SK-N-SH (cell line): ENCODE data around the gene MVB12B. TPM values are rescaled to one million over a fixed set of nuclear protein-coding genes. Genes with fewer than 3 reads are reported as not detected.

Experiments
- CTCF ChIA-PET: fragments of 300-600, 350-600 bp; formaldehyde crosslinking; extraction: SDS; loops from one replicate; lab custom pipeline; 2021; lab: Yijun Ruan, JAX
- POLR2A ChIA-PET: fragments of 350-600 bp; sonication (Branson Sonifier 250); formaldehyde crosslinking; extraction: SDS; loops from one replicate; lab custom pipeline; 2020; ENCODE audit warnings: antibody characterized with exemption, inconsistent platforms; lab: Yijun Ruan, JAX
- DNase-seq: peaks from one replicate; pipeline ENCODE4 v3.0.0; 2012
- H2AFZ ChIP-seq: fragments of 200-600 bp; sonication (generic); 2 replicates; pipeline ENCODE4 v1.8.1; 2016; ENCODE audit warnings: antibody characterized with exemption, mild to moderate bottlenecking, low read depth
- H3F3A ChIP-seq: fragments of 200-600 bp; sonication (generic); replicated peaks from 2 replicates; pipeline ENCODE3; 2016; ENCODE audit warnings: antibody characterized with exemption, mild to moderate bottlenecking; ENCODE audit not compliant: insufficient read depth
- H3K27ac ChIP-seq, 2 experiments: fragments of 200-500 bp in 1 of 2; fragments of 200-600 bp in 1 of 2; sonication (Bioruptor generic) in 1 of 2; sonication (generic), shearing (Covaris generic) in 1 of 2; 2 replicates each; pipeline versions ENCODE4 v1.5.1 to v1.6.1; 2014 to 2016; ENCODE audit warnings: low read depth in 2 of 2, inconsistent platforms in 1 of 2, low read length in 1 of 2, mild to moderate bottlenecking in 1 of 2, mixed read lengths in 1 of 2
- H3K27me3 ChIP-seq: fragments of 200-600 bp; sonication (generic), shearing (Covaris generic); 2 replicates; pipeline ENCODE4 v1.6.1; 2016; ENCODE audit warnings: mixed run types; ENCODE audit not compliant: insufficient read depth
- H3K36me3 ChIP-seq, 2 experiments: fragments of 200-500 bp in 1 of 2; fragments of 200-600 bp in 1 of 2; sonication (Bioruptor generic) in 1 of 2; sonication (generic) in 1 of 2; replicated peaks in 1 of 2; 2 replicates each; pipeline versions ENCODE3 to v1.5.1; 2014 to 2016; ENCODE audit warnings: low read length in 1 of 2, mild to moderate bottlenecking in 1 of 2; ENCODE audit not compliant: insufficient read depth in 2 of 2, control insufficient read depth in 1 of 2
- H3K4me1 ChIP-seq, 2 experiments: fragments of 200-500 bp in 1 of 2; fragments of 200-600 bp in 1 of 2; sonication (Bioruptor generic) in 1 of 2; sonication (generic), shearing (Covaris generic) in 1 of 2; 2 replicates each; pipeline versions ENCODE4 v1.5.1 to v1.6.1; 2014 to 2016; ENCODE audit warnings: low read depth in 1 of 2, low read length in 1 of 2, mixed run types in 1 of 2; ENCODE audit not compliant: insufficient read depth in 2 of 2, control insufficient read depth in 1 of 2
- H3K4me2 ChIP-seq: fragments of 200-600 bp; sonication (generic), shearing (Covaris generic); 2 replicates; pipeline ENCODE4 v1.6.1; 2017; ENCODE audit warnings: mixed run types
- H3K4me3 ChIP-seq, 2 experiments: fragments of 200-500 bp in 1 of 2; fragments of 200-600 bp in 1 of 2; sonication (Bioruptor generic) in 1 of 2; sonication (generic), shearing (Covaris generic) in 1 of 2; 2 replicates each; pipeline versions ENCODE4 v1.5.1 to v1.8.1; 2014 to 2016; ENCODE audit warnings: low read depth in 2 of 2, inconsistent platforms in 1 of 2, low read length in 1 of 2, mild to moderate bottlenecking in 1 of 2, mixed read lengths in 1 of 2, moderate library complexity in 1 of 2
- H3K79me2 ChIP-seq: fragments of 200-600 bp; sonication (generic); 2 replicates; pipeline ENCODE4 v1.8.1; 2017; ENCODE audit warnings: mild to moderate bottlenecking; ENCODE audit not compliant: insufficient read depth
- H3K9ac ChIP-seq: fragments of 200-600 bp; sonication (generic); 2 replicates; pipeline ENCODE4 v1.6.1; 2017; ENCODE audit warnings: mixed run types
- H3K9me2 ChIP-seq: fragments of 200-600 bp; sonication (generic); 2 replicates; pipeline ENCODE4 v1.6.1; 2017; ENCODE audit warnings: mixed run types
- H3K9me3 ChIP-seq: fragments of 200-600 bp; sonication (generic); 2 replicates; pipeline ENCODE4 v1.6.1; 2017; ENCODE audit warnings: mixed run types, mild to moderate bottlenecking, moderate library complexity
- H4K20me1 ChIP-seq: fragments of 200-600 bp; sonication (generic); 2 replicates; pipeline ENCODE4 v1.6.1; 2017; ENCODE audit warnings: mild to moderate bottlenecking, mixed run types; ENCODE audit not compliant: insufficient read depth
- ELF1 ChIP-seq: IDR thresholded peaks from 2 replicates; pipeline ENCODE4 v1.4.0; 2012
- FOXM1 ChIP-seq: IDR thresholded peaks from 2 replicates; pipeline ENCODE4 v1.4.0; 2012; ENCODE audit warnings: low read depth, mild to moderate bottlenecking
- SMC3 ChIP-seq: IDR thresholded peaks from 2 replicates; pipeline ENCODE4 v1.6.1; 2012; ENCODE audit warnings: low read depth, low read length, improper control_type of control experiment
- TCF12 ChIP-seq: IDR thresholded peaks from 2 replicates; pipeline ENCODE4 v1.4.0; 2012
- WGBS: methylation state at CpG from one replicate; pipeline ENCODE4 v1.1.6; 2017; ENCODE audit warnings: low lambda C conversion rate; 5-methylcytosine and 5-hydroxymethylcytosine counted together
- polyA plus RNA-seq, 3 experiments: library from polyadenylated mRNA; depleted of rRNA; stranded (reverse); fragments of >200 nt; gene quantifications; 2 replicates each; pipeline ENCODE4 v1.2.3, GENCODE V29; 2012
- TF ChIP-seq, protein P1 (sequence below): IDR thresholded peaks from 2 replicates; pipeline ENCODE4 v1.4.0; 2012; ENCODE audit warnings: low read depth, borderline replicate concordance
- TF ChIP-seq, protein P2 (sequence below): IDR thresholded peaks from 2 replicates; pipeline ENCODE4 v1.6.1; 2012; ENCODE audit warnings: mild to moderate bottlenecking, low read depth, low read length, moderate library complexity
- TF ChIP-seq, protein P3 (sequence below): fragments of 150-350 bp; IDR thresholded peaks from 2 replicates; pipeline ENCODE4 v1.6.1; 2017; ENCODE audit warnings: antibody characterized with exemption, low read length, low read depth, borderline replicate concordance
- TF ChIP-seq, protein P4 (sequence below): IDR thresholded peaks from 2 replicates; pipeline ENCODE4 v1.4.0; 2012; ENCODE audit warnings: low read depth
- TF ChIP-seq, protein P5 (sequence below): IDR thresholded peaks from 2 replicates; pipeline ENCODE4 v1.4.0; 2012; ENCODE audit warnings: low read depth, borderline replicate concordance
- TF ChIP-seq, protein P6 (sequence below): fragments of 150-350 bp; IDR thresholded peaks from 2 replicates; pipeline ENCODE4 v1.6.1; 2016; ENCODE audit warnings: mild to moderate bottlenecking, low read depth, low read length

The MVB12B gene
- polyA plus RNA-seq, 1 of the 3 experiments (the other 2 are of a cell fraction), result 5.1 TPM

DNA sequence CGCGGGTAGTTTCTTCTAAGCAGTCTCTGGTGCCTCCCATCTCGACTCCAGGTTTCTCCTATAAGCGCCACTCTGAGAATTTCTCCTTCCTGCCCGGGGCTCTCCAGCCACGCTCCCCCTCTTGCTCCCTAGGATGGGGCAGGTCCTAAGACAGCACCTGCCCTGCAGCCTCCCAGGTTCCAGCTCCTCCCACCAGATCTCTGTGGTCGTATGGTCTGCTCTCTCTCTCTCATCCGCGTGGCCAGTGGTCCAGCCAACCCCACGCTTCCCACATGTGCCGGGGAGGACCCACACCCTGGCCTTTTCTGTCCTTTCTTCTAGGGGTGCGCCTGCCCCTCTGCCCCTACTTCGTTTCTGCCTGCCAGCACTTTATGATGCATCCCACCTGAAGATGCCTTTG, 40.5 kb downstream of the MVB12B start:
- TF ChIP-seq SMC3 (no peak), ELF1 (no peak)
- TF ChIP-seq, protein P1, sequence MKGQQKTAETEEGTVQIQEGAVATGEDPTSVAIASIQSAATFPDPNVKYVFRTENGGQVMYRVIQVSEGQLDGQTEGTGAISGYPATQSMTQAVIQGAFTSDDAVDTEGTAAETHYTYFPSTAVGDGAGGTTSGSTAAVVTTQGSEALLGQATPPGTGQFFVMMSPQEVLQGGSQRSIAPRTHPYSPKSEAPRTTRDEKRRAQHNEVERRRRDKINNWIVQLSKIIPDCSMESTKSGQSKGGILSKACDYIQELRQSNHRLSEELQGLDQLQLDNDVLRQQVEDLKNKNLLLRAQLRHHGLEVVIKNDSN, result no peak
- TF ChIP-seq, protein P2, sequence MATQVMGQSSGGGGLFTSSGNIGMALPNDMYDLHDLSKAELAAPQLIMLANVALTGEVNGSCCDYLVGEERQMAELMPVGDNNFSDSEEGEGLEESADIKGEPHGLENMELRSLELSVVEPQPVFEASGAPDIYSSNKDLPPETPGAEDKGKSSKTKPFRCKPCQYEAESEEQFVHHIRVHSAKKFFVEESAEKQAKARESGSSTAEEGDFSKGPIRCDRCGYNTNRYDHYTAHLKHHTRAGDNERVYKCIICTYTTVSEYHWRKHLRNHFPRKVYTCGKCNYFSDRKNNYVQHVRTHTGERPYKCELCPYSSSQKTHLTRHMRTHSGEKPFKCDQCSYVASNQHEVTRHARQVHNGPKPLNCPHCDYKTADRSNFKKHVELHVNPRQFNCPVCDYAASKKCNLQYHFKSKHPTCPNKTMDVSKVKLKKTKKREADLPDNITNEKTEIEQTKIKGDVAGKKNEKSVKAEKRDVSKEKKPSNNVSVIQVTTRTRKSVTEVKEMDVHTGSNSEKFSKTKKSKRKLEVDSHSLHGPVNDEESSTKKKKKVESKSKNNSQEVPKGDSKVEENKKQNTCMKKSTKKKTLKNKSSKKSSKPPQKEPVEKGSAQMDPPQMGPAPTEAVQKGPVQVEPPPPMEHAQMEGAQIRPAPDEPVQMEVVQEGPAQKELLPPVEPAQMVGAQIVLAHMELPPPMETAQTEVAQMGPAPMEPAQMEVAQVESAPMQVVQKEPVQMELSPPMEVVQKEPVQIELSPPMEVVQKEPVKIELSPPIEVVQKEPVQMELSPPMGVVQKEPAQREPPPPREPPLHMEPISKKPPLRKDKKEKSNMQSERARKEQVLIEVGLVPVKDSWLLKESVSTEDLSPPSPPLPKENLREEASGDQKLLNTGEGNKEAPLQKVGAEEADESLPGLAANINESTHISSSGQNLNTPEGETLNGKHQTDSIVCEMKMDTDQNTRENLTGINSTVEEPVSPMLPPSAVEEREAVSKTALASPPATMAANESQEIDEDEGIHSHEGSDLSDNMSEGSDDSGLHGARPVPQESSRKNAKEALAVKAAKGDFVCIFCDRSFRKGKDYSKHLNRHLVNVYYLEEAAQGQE, result no peak
- TF ChIP-seq, all 33 proteins: peak for 0
- Histone ChIP-seq H3K4me3 (no peak overlapping the region), H3K36me3 (peaks cover 0 to 17% of the 10 kb centered on the region in 2 experiments), H3K9me2 (no peaks in the 10 kb centered on the region), H3K27ac (no peak overlapping the region), H3F3A (peaks cover under 1% of the 10 kb centered on the region), H2AFZ (no peak overlapping the region), H3K4me2 (no peak overlapping the region), H4K20me1 (no peaks in the 10 kb centered on the region), H3K9ac (no peak overlapping the region), H3K79me2 (peaks cover 14% of the 10 kb centered on the region; the same call in 1 of the 2 replicates), H3K9me3 (peaks cover 7% of the 10 kb centered on the region; the same call in 1 of the 2 replicates), H3K27me3 (no peaks in the 10 kb centered on the region), H3K4me1 (peaks cover 0 to under 1% of the 10 kb centered on the region in 2 experiments; a peak in 2 of 4 replicates)
- CTCF ChIA-PET, result interaction anchor here (0.9 to 2.7 kb wide), 4 partner anchors 17 to 48 kb away, joined by 3 to 12 read pairs (median 4); no protein-coding TSS in a partner anchor
- 92% methylated on average over 13 of the region's 13 CpGs for whole genome bisulfite sequencing
- DNase-seq, result no peak
- POLR2A ChIA-PET, result no interaction called here

DNA sequence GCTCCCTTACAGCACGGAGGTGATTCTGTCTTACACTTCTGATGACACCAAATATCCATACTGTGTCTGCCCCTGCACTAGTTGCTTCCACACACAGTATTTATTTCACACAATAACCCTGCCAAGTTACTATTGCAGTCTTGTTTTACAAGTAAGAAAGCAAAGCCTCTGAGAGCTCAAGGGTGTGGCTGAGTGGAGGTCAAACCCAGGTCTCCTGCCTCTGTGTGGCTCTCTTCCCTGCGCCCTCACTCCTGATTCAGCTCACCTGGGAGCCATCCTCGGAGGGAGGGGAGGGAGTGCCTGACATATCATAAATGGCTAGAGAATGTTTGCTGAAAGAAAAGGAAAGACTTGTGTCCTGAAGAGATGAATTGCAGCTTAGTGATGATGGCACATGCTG, 41.0 kb downstream of the MVB12B start:
- H3K9ac ChIP-seq, result no peak overlapping the region
- H3K27ac ChIP-seq, result no peak overlapping the region
- H3K79me2 ChIP-seq, result peaks cover 11% of the 10 kb centered on the region; the same call in 1 of the 2 replicates
- H3K36me3 ChIP-seq, result peaks cover 0 to 15% of the 10 kb centered on the region in 2 experiments
- no peaks in the 10 kb centered on the region for H3K27me3 ChIP-seq
- ChIA-PET POLR2A (no interaction called here), CTCF (interaction anchor here (1.1 to 2.7 kb wide), 3 partner anchors 31 to 49 kb away, joined by 3 to 12 read pairs (median 5); no protein-coding TSS in a partner anchor)
- no peaks in the 10 kb centered on the region for H4K20me1 ChIP-seq
- no peak for DNase-seq
- no peak overlapping the region for H3K4me3 ChIP-seq
- H3K9me2 ChIP-seq, result no peaks in the 10 kb centered on the region
- H3K9me3 ChIP-seq, result 0 out of 2 replicates have a peak, but pooled peaks cover 3% of the 10 kb centered on the region
- peaks cover 0 to 5% of the 10 kb centered on the region in 2 experiments; a peak in 2 of 4 replicates for H3K4me1 ChIP-seq
- no peaks in the 10 kb centered on the region for H3F3A ChIP-seq
- TF ChIP-seq, protein P3, sequence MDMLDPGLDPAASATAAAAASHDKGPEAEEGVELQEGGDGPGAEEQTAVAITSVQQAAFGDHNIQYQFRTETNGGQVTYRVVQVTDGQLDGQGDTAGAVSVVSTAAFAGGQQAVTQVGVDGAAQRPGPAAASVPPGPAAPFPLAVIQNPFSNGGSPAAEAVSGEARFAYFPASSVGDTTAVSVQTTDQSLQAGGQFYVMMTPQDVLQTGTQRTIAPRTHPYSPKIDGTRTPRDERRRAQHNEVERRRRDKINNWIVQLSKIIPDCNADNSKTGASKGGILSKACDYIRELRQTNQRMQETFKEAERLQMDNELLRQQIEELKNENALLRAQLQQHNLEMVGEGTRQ, result no peak
- TF ChIP-seq, protein P4, sequence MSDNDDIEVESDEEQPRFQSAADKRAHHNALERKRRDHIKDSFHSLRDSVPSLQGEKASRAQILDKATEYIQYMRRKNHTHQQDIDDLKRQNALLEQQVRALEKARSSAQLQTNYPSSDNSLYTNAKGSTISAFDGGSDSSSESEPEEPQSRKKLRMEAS, result no peak
- TF ChIP-seq TCF12, result no peak
- TF ChIP-seq, protein P5, sequence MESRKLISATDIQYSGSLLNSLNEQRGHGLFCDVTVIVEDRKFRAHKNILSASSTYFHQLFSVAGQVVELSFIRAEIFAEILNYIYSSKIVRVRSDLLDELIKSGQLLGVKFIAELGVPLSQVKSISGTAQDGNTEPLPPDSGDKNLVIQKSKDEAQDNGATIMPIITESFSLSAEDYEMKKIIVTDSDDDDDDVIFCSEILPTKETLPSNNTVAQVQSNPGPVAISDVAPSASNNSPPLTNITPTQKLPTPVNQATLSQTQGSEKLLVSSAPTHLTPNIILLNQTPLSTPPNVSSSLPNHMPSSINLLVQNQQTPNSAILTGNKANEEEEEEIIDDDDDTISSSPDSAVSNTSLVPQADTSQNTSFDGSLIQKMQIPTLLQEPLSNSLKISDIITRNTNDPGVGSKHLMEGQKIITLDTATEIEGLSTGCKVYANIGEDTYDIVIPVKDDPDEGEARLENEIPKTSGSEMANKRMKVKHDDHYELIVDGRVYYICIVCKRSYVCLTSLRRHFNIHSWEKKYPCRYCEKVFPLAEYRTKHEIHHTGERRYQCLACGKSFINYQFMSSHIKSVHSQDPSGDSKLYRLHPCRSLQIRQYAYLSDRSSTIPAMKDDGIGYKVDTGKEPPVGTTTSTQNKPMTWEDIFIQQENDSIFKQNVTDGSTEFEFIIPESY, result no peak
- TF ChIP-seq FOXM1, result no peak
- TF ChIP-seq, protein P6, sequence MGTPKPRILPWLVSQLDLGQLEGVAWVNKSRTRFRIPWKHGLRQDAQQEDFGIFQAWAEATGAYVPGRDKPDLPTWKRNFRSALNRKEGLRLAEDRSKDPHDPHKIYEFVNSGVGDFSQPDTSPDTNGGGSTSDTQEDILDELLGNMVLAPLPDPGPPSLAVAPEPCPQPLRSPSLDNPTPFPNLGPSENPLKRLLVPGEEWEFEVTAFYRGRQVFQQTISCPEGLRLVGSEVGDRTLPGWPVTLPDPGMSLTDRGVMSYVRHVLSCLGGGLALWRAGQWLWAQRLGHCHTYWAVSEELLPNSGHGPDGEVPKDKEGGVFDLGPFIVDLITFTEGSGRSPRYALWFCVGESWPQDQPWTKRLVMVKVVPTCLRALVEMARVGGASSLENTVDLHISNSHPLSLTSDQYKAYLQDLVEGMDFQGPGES, result no peak
- no peak for TF ChIP-seq SMC3
- TF ChIP-seq, all 33 proteins: peak for 0
- WGBS, result 88% methylated on average over 3 of the region's 3 CpGs
- no peak overlapping the region for H2AFZ ChIP-seq
- H3K4me2 ChIP-seq, result no peak overlapping the region
